ENCODE results near the gene SCFD1.
"Not testable (repeated sequence)": the region's sequence is repeated elsewhere in the genome, so short reads cannot be mapped to it uniquely, and the experiment has no call there.

Gene SCFD1

GRCh38 chr14:30608533-30609006, 13.5 kb upstream of the SCFD1 start:
- DNase-seq (ENCODE audit: low read depth in 2 of 2) = no peak

GRCh38 chr14:30610787-30611343, 11.3 kb upstream of the SCFD1 start:
- DNase-seq (ENCODE audit: low read depth in 2 of 2) = no peak

DNA sequence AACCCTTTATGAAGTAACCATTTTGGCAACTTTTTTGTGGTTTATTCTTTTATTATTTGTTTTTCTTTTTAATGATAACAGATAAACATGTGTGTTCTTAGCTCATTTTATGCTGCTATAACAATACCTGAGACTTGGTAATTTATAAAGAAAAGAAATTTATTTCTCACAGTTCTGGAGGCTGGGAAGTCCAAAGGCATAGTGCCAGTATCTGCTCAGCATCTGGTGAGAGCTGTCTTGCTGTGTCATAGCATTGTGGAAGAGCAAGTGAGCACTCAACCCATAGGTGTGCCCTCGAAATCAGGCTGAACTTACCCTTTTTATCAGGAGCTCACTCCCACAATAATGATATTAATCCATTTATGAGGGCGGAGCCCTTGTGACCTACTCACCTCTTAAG, 8.0 kb upstream of the SCFD1 start:
- no peak for DNase-seq (ENCODE audit: low read depth in 2 of 2)

- DNase-seq (ENCODE audit: low read depth in 2 of 2) = no peak
Observed at GRCh38 chr14:30620178-30620577, 1.9 kb upstream of the SCFD1 start.

DNA sequence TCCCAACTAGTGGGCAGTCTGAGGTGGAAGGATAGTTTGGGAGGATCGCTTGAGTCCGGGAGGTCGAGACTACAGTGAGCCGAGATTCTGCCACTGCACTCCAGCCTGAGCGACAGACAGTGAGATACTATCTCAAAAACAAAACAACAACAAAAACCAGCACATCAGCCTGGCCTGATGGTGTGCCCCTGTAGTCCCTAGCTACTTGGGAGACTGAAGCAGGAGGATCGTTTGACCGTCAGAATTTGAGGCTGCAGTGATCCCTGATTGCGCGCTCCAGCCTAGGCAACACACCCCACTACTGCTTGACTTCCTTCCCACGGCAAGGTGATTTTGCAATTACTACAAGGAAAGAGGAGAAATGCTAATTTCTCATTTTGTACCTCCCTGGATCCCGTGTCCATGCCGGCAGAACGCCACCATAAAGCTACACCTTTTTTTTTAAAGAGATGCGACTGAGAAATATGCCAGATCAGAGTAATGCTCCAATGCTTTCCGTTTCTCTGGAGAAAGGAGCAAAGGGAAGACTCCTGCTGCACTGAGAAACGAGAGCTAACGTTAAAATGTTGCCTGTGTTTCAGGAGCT, 672 bp upstream of the SCFD1 start:
- no peak for DNase-seq (ENCODE audit: low read depth in 2 of 2)

- no peak for DNase-seq (ENCODE audit: low read depth in 2 of 2)
Observed at GRCh38 chr14:30623412-30624131, 1.5 kb downstream of the SCFD1 start.

- DNase-seq (ENCODE audit: low read depth in 2 of 2) = no peak
Observed at GRCh38 chr14:30624132-30624423, 2.0 kb downstream of the SCFD1 start.

DNA sequence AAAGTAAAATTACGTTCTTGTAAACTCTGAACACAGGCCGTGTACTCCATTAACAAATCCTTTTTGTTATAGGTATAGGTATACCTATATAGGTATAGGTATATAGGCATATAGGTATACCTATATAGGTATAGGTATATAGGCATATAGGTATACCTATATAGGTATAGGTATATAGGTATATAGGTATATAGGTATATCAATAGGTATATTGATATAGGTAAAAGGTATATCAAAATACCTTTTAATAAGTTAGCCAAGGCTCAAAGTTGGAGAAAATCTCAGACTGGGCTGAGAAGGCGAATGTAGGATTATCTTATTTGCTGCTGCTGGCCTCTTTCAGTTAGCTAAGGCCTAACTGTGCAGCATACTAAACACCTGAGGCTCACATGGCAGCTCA, 3.4 kb downstream of the SCFD1 start:
- DNase-seq (ENCODE audit: low read depth in 2 of 2) = no peak

DNA sequence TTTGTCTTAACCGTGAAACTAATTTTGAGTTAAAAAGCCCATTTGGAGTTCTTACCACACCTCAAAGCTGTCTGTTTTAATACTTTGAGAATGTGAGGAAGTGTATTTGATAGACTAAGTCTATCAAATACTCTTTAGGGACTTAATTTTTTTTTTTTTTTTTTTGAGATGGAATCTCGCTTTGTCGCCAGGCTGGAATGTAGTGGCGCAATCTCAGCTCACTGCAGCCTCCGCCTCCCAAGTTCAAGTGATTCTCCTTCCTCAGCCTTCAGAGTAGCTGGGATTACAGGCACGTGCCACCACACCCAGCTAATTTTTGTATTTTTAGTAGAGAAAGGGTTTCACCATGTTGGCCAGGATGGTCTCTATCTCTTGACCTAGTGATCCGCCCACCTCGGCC, 7.3 kb downstream of the SCFD1 start:
- DNase-seq (ENCODE audit: low read depth in 2 of 2) = not testable (repeated sequence)

DNA sequence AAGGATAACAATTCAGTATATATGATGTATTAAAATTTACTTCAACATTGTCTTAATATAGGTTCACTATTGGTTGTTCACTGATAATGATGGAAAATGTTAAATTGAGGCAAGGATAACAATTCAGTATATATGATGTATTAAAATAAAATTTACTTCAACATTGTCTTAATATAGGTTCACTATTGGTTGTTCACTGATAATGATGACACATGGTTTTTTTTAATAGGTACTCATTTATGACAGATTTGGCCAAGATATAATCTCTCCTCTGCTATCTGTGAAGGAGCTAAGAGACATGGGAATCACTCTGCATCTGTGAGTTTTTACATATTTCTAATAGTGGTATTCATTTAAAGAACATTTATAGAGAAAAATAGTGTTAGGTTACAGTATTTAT, 8.1 kb downstream of the SCFD1 start:
- DNase-seq (ENCODE audit: low read depth in 2 of 2) = no peak

GRCh38 chr14:30632730-30633129, 10.6 kb downstream of the SCFD1 start:
- DNase-seq (ENCODE audit: low read depth in 2 of 2) = no peak

DNA sequence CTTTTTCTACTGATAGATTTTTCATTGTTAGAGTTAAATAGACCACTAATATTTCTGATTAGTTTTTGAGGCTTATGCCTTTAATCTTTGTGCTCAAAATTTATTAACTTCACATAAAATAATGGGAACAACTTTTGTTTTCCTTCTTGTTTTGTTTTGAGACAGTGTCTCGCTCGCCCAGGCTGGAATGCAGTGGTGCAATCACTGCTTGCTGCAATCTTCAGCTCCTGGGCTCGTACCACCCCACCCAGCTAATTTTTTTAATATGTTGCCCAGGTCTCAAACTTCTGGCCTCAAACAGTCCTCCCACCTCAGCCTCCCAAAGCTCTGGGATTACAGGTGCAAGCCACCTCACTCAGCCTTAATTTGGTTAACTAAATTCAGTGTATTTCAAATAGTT, 16.8 kb downstream of the SCFD1 start:
- DNase-seq (ENCODE audit: low read depth in 2 of 2) = no peak

DNA sequence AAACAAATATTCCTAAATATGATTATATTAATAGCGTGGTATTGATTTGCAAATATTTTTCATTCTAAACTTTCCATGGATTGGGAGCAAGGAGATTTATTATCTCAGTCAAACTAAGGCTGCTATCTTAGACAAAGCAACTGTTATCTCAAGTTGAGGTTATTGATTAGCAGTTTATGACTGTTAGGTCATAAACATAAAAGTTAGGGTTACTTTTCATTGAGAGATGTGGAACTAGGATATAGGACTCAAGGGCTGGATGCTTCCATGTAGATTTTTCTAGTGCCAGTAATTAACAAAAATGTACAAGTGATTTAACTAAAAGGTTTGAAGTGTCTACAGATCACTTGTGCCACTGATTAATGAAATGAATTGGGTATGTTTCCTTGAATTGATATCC, 19.1 kb downstream of the SCFD1 start:
- no peak for DNase-seq (ENCODE audit: low read depth in 2 of 2)

GRCh38 chr14:30644462-30644861, 22.3 kb downstream of the SCFD1 start:
- not testable (repeated sequence) for DNase-seq (ENCODE audit: low read depth in 2 of 2)

DNA sequence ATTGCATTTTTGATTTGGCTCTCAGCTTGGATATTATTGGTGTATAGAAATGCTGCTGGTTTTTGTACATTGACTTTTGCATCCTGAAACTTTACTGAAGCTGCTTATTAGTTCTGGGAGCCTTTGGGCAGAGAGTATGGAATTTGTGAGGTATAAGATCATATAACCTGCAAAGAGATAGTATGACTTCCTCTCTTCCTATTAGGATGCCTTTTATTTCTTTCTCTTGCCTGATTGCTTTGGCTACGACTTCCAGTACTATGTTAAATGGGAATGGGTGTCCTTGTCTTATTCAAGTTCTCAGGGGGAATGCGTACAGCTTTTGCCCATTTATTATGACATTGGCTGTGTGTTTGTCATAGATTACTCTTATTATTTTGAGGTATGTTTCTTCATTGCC, 23.5 kb downstream of the SCFD1 start:
- no peak for DNase-seq (ENCODE audit: low read depth in 2 of 2)

DNA sequence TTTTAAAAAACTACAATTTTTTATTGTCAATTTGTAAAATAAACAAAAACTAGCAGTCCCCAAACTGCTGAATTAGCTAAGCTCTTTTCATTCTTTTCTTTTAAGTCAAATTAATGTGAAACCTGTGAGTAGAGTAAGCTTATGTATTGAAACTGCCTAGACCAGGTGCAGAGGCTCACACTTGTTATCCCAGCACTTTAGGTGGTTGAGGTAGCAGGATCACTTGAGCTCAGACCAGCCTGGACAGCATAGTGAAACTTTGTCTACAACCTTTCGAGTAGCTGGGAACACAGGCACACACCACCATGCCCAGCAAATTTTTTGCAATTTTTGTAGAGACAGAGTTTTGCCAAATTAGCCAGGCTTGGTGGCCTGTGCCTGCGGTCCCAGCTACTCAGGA, 26.4 kb downstream of the SCFD1 start:
- DNase-seq (ENCODE audit: low read depth in 2 of 2) = no peak

DNA sequence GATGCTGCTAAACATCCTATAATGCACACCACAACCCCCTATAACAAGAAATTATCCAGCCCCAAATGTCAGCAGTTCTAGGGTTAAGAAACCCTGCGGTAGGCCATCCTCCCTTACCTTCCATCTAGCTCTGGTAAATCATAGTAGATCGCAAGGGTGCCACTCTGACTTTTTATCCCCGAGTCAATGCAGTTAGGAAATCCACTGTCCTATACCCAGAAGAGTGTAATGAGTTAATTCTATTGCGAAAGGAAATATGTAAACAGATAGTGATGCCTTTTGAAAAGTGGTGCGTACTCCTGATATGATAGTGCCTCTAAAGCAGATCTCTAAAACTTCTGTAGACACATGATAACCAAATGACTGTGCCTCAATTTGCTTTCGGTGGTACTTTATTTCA, 29.8 kb downstream of the SCFD1 start:
- DNase-seq (ENCODE audit: low read depth in 2 of 2) = no peak

GRCh38 chr14:30655124-30655523, 33.0 kb downstream of the SCFD1 start:
- no peak for DNase-seq (ENCODE audit: low read depth in 2 of 2)

- no peak for DNase-seq (ENCODE audit: low read depth in 2 of 2)
Observed at GRCh38 chr14:30655658-30656057, 33.5 kb downstream of the SCFD1 start.

GRCh38 chr14:30656190-30656632, 34.1 kb downstream of the SCFD1 start:
- DNase-seq (ENCODE audit: low read depth in 2 of 2) = no peak

GRCh38 chr14:30657050-30657449, 34.9 kb downstream of the SCFD1 start:
- no peak for DNase-seq (ENCODE audit: low read depth in 2 of 2)

- no peak for DNase-seq (ENCODE audit: low read depth in 2 of 2)
Observed at GRCh38 chr14:30657606-30658163, 35.6 kb downstream of the SCFD1 start.

GRCh38 chr14:30658645-30659044, 36.5 kb downstream of the SCFD1 start:
- no peak for DNase-seq (ENCODE audit: low read depth in 2 of 2)
